Measurements from ENCODE around the gene TSPAN5.

GRCh38 chr4:98506462-98507132 is 151.8 kb downstream of the TSPAN5 start:
- no peak for TF ChIP-seq POLR2A (IDR thresholded peaks at IDR 0.05; ENCODE audit: low read length)
- TF ChIP-seq GATA1 (IDR thresholded peaks at IDR 0.05; ENCODE audit: low read depth, low read length): no peak
